Astrocyte (in vitro differentiated cells and primary cell): Measurements from ENCODE around the gene GDF15. TPM values are rescaled to one million over a fixed set of nuclear protein-coding genes. Genes with fewer than 3 reads are reported as not detected.

Source experiments
- DNase-seq: peaks from one replicate; pipeline ENCODE4 v3.0.0-alpha.2; 2010; ENCODE audit warnings: low read depth
- FAIRE-seq: peaks from 2 replicates; lab custom pipeline; 2011; peaks lifted over from hg19 to GRCh38; lab: Jason Lieb, UNC
- H2AFZ ChIP-seq: 2 replicates; pipeline ENCODE4 v1.6.0; 2012; ENCODE audit warnings: low read depth, low read length, inconsistent platforms
- H3K27ac ChIP-seq: 2 replicates; pipeline ENCODE4 v1.5.1; 2011; ENCODE audit warnings: low read depth, low read length, inconsistent platforms
- H3K27me3 ChIP-seq: 2 replicates; pipeline ENCODE4 v1.6.0; 2011; ENCODE audit warnings: low read length, inconsistent platforms; ENCODE audit not compliant: insufficient read depth
- H3K36me3 ChIP-seq: 2 replicates; pipeline ENCODE4 v1.5.1; 2011; ENCODE audit warnings: low read length, inconsistent platforms; ENCODE audit not compliant: insufficient read depth
- H3K4me1 ChIP-seq: 2 replicates; pipeline ENCODE4 v1.5.1; 2011; ENCODE audit warnings: low read length, inconsistent platforms; ENCODE audit not compliant: insufficient read depth
- H3K4me2 ChIP-seq: 2 replicates; pipeline ENCODE4 v1.6.0; 2012; ENCODE audit warnings: low read length, inconsistent platforms
- H3K4me3 ChIP-seq: 2 replicates; pipeline ENCODE4 v1.5.1; 2011; ENCODE audit warnings: low read depth, mild to moderate bottlenecking, low read length, inconsistent platforms; ENCODE audit not compliant: insufficient read depth
- H3K79me2 ChIP-seq: 2 replicates; pipeline ENCODE4 v1.6.0; 2012; ENCODE audit warnings: mild to moderate bottlenecking, low read length, inconsistent platforms; ENCODE audit not compliant: insufficient read depth
- H3K9ac ChIP-seq: 2 replicates; pipeline ENCODE4 v1.6.0; 2012; ENCODE audit warnings: mild to moderate bottlenecking, low read length, inconsistent platforms
- H3K9me3 ChIP-seq: 2 replicates; pipeline ENCODE4 v1.5.1; 2012; ENCODE audit warnings: low read depth, mild to moderate bottlenecking, low read length, inconsistent platforms; ENCODE audit not compliant: insufficient read depth
- H4K20me1 ChIP-seq: 2 replicates; pipeline ENCODE4 v1.6.0; 2012; ENCODE audit warnings: low read length, inconsistent platforms; ENCODE audit not compliant: insufficient read depth
- H3K27ac Mint-ChIP-seq: one replicate; pipeline ENCODE4 v1.8.0; 2021; ENCODE audit warnings: mild to moderate bottlenecking, mixed read lengths; ENCODE audit not compliant: unreplicated experiment
- H3K27me3 Mint-ChIP-seq: one replicate; pipeline ENCODE4 v1.8.0; 2021; ENCODE audit warnings: low read depth, mixed read lengths; ENCODE audit not compliant: unreplicated experiment
- H3K36me3 Mint-ChIP-seq: one replicate; pipeline ENCODE4 v1.8.0; 2021; ENCODE audit warnings: low read depth, mixed read lengths; ENCODE audit not compliant: unreplicated experiment
- H3K4me1 Mint-ChIP-seq: one replicate; pipeline ENCODE4 v1.8.0; 2021; ENCODE audit warnings: low read depth, mixed read lengths; ENCODE audit not compliant: unreplicated experiment
- H3K4me3 Mint-ChIP-seq: one replicate; pipeline ENCODE4 v1.8.0; 2021; ENCODE audit warnings: mild to moderate bottlenecking, moderate library complexity, mixed read lengths; ENCODE audit not compliant: unreplicated experiment
- H3K9me3 Mint-ChIP-seq: one replicate; pipeline ENCODE4 v1.8.0; 2021; ENCODE audit warnings: mild to moderate bottlenecking, mixed read lengths; ENCODE audit not compliant: unreplicated experiment
- EZH2 ChIP-seq: IDR thresholded peaks from 2 replicates; pipeline ENCODE4 v1.6.1; 2012; ENCODE audit warnings: mild to moderate bottlenecking, low read length, inconsistent platforms; ENCODE audit not compliant: insufficient read depth
- total RNA-seq: library from RNA; stranded (reverse); gene quantifications from 2 replicates; pipeline ENCODE4 v1.2.1, GENCODE V29; 2021
- TF ChIP-seq, protein P1 (sequence below): IDR thresholded peaks from 2 replicates; pipeline ENCODE4 v1.5.1; 2011; ENCODE audit warnings: low read depth, mild to moderate bottlenecking, inconsistent platforms, low read length, moderate library complexity; ENCODE audit not compliant: insufficient read depth

GDF15 gene
- total RNA-seq, 1 donor from 2014 or later = 23.2 TPM

GRCh38 chr19:18344582-18344950 is 41.4 kb upstream of the GDF15 start:
- FAIRE-seq (no peak), DNase-seq (no peak)
- H3K9ac ChIP-seq = peak overlapping the region; percentile 33
- H4K20me1 ChIP-seq = no peaks in the 10 kb centered on the region
- H3K4me1 ChIP-seq = peaks cover 17% of the 10 kb centered on the region
- Mint-ChIP-seq H3K9me3 (no peaks in the 10 kb centered on the region), H3K27ac (peak overlapping the region; percentile 12), H3K4me1 (peaks cover 2% of the 10 kb centered on the region), H3K27me3 (peaks cover 2% of the 10 kb centered on the region), H3K4me3 (no peak overlapping the region), H3K36me3 (peaks cover 21% of the 10 kb centered on the region)
- H3K9me3 ChIP-seq = no peaks in the 10 kb centered on the region
- H3K27me3 ChIP-seq = no peaks in the 10 kb centered on the region
- no peak for TF ChIP-seq EZH2
- TF ChIP-seq, protein P1, sequence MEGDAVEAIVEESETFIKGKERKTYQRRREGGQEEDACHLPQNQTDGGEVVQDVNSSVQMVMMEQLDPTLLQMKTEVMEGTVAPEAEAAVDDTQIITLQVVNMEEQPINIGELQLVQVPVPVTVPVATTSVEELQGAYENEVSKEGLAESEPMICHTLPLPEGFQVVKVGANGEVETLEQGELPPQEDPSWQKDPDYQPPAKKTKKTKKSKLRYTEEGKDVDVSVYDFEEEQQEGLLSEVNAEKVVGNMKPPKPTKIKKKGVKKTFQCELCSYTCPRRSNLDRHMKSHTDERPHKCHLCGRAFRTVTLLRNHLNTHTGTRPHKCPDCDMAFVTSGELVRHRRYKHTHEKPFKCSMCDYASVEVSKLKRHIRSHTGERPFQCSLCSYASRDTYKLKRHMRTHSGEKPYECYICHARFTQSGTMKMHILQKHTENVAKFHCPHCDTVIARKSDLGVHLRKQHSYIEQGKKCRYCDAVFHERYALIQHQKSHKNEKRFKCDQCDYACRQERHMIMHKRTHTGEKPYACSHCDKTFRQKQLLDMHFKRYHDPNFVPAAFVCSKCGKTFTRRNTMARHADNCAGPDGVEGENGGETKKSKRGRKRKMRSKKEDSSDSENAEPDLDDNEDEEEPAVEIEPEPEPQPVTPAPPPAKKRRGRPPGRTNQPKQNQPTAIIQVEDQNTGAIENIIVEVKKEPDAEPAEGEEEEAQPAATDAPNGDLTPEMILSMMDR = no peak
- peak overlapping the region; percentile 49 for H3K4me2 ChIP-seq
- no peak overlapping the region for H3K27ac ChIP-seq
- H3K4me3 ChIP-seq = no peak overlapping the region
- H3K79me2 ChIP-seq = peaks cover 2% of the 10 kb centered on the region
- H2AFZ ChIP-seq = no peak overlapping the region
- H3K36me3 ChIP-seq = no peaks in the 10 kb centered on the region

DNA sequence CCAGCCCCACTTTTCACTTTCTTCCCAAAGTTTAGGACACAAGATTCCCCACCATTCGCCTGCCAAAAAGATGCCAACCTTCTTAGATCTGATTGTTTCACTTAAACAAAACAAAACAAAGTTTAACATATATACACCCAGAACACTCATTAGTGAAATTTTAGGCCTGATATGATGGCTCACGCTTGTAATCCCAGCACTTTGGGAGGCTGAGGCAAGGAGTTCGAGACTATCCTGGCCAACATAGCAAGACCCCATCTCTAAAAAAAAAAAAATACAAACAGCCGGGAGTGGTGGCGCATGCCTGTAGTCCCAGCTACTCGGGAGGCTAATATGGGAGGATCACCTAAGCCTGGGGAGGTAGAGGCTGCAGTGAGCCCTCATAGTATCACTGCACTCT is 40.7 kb upstream of the GDF15 start:
- FAIRE-seq = no peak

DNA sequence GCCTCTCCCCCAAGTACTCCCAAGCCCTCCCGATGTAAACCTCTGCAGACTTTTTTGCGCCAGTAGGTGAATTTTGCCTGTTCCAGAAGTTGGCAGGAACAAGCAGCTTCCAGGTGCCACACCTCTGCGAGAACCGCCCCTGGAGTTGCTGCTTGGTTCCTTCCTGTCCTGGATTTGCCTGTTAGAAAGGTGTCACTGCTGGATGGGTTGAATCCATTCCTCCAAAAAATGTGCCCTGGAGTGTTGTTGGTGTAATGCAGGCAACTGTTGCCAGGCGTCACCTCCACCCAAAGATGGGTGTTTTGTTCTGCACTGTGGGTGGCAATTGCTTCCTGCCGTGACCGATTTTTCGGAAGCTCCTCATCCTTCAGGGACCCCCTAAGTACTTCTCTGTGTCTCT is 39.9 kb upstream of the GDF15 start:
- H3K9me3 ChIP-seq = no peaks in the 10 kb centered on the region
- Mint-ChIP-seq H3K27me3 (peaks cover 2% of the 10 kb centered on the region), H3K4me1 (peaks cover 2% of the 10 kb centered on the region), H3K4me3 (peak overlapping the region; percentile 63), H3K27ac (no peak overlapping the region), H3K9me3 (no peaks in the 10 kb centered on the region), H3K36me3 (peaks cover 24% of the 10 kb centered on the region)
- H3K9ac ChIP-seq = no peak overlapping the region
- H3K4me3 ChIP-seq = no peak overlapping the region
- H3K36me3 ChIP-seq = no peaks in the 10 kb centered on the region
- no peaks in the 10 kb centered on the region for H4K20me1 ChIP-seq
- FAIRE-seq (no peak), DNase-seq (no peak)
- no peak overlapping the region for H3K4me2 ChIP-seq
- no peak for TF ChIP-seq EZH2
- TF ChIP-seq, protein P1 = no peak
- no peak overlapping the region for H2AFZ ChIP-seq
- H3K27ac ChIP-seq = no peak overlapping the region
- peaks cover 2% of the 10 kb centered on the region for H3K79me2 ChIP-seq
- H3K4me1 ChIP-seq = peaks cover 10% of the 10 kb centered on the region
- H3K27me3 ChIP-seq = no peaks in the 10 kb centered on the region

More for the DNA sequence above, 40.7 kb upstream of the GDF15 start:
- no peaks in the 10 kb centered on the region for H3K9me3 ChIP-seq
- no peak overlapping the region for H3K4me3 ChIP-seq
- peaks cover 10% of the 10 kb centered on the region for H3K4me1 ChIP-seq
- H3K4me2 ChIP-seq = no peak overlapping the region
- H3K79me2 ChIP-seq = peaks cover 2% of the 10 kb centered on the region
- no peaks in the 10 kb centered on the region for H4K20me1 ChIP-seq
- H3K4me1 Mint-ChIP-seq = peaks cover 2% of the 10 kb centered on the region
- no peaks in the 10 kb centered on the region for H3K9me3 Mint-ChIP-seq
- no peak overlapping the region for H3K9ac ChIP-seq
- H3K27me3 ChIP-seq = no peaks in the 10 kb centered on the region
- H2AFZ ChIP-seq = no peak overlapping the region
- DNase-seq = no peak
- peaks cover 2% of the 10 kb centered on the region for H3K27me3 Mint-ChIP-seq
- H3K36me3 ChIP-seq = no peaks in the 10 kb centered on the region
- H3K27ac ChIP-seq = no peak overlapping the region
- H3K27ac Mint-ChIP-seq = peak overlapping the region; percentile 55
- no peak overlapping the region for H3K4me3 Mint-ChIP-seq
- peaks cover 21% of the 10 kb centered on the region for H3K36me3 Mint-ChIP-seq
- no peak for TF ChIP-seq EZH2
- TF ChIP-seq, protein P1 = no peak
